ENCODE measurements around the gene CADM1. TPM values are rescaled to one million over a fixed set of nuclear protein-coding genes. Genes with fewer than 3 reads are reported as not detected.

Gene CADM1
- polyA plus RNA-seq, 1 experiment: 31.8 TPM

DNA sequence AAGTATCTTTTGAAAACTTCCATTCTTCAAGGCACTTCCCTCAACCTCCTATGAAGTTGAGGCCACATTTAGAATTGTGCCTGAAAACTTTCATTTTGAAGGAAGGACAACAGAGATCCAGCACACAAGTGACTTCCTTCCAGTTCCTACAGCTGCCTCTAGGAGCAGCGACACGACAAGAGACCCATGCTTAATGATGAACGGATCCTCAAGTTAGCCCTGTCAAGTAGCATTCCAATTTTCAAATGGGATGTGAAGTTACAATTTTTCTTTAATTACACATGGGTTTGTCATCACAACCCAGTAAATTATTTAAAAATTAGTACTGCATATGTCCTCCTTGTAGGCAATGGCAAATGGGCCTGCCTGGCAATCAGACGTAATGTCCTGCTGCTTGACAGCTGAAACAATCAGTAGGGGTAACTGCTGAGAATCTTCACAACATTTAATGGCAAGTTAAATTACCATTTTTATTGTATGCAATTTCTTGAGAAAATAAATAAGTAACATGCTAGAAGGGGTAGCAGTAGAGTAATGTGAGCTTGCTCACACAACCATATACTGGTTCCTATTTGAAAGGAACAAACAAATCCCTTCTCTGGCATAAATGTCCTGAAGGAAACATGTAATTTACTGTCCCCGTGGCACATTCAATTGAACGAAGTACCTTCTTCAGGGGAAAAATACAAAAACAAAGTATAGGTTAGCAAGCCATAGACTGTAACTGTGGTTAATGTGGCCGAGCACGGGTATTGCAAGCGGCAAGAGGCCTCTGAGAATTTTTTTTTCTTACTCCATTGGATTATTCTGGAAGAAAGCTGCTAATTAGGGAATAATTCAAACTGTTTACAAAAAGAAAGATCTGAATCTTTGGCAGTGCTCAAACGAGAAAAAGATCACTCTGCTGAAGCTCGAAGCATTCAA lies 288.3 kb downstream of the CADM1 start:
- Histone ChIP-seq H3K4me3 (ENCODE audit: low read depth, low read length) (no peak overlapping the region), H3K36me3 (ENCODE audit: control insufficient read depth, insufficient read depth, low read length) (no peaks in the 10 kb centered on the region), H3K27me3 (ENCODE audit: control insufficient read depth, insufficient read depth, low read length) (no peaks in the 10 kb centered on the region)
- ChIA-PET POLR2A (no interaction called here), CTCF (interaction anchor here (0.9 to 1.3 kb wide), 3 partner anchors 11 to 37 kb away, joined by 3 to 4 read pairs (median 3); no protein-coding TSS in a partner anchor)
- no peak for DNase-seq (ENCODE audit: low read depth)
- TF ChIP-seq, protein P1, sequence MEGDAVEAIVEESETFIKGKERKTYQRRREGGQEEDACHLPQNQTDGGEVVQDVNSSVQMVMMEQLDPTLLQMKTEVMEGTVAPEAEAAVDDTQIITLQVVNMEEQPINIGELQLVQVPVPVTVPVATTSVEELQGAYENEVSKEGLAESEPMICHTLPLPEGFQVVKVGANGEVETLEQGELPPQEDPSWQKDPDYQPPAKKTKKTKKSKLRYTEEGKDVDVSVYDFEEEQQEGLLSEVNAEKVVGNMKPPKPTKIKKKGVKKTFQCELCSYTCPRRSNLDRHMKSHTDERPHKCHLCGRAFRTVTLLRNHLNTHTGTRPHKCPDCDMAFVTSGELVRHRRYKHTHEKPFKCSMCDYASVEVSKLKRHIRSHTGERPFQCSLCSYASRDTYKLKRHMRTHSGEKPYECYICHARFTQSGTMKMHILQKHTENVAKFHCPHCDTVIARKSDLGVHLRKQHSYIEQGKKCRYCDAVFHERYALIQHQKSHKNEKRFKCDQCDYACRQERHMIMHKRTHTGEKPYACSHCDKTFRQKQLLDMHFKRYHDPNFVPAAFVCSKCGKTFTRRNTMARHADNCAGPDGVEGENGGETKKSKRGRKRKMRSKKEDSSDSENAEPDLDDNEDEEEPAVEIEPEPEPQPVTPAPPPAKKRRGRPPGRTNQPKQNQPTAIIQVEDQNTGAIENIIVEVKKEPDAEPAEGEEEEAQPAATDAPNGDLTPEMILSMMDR (IDR thresholded peaks at IDR 0.05; ENCODE audit: insufficient read depth, low read depth, low read length): peak; percentile 27; the same call in 1 of the 2 replicates

DNA sequence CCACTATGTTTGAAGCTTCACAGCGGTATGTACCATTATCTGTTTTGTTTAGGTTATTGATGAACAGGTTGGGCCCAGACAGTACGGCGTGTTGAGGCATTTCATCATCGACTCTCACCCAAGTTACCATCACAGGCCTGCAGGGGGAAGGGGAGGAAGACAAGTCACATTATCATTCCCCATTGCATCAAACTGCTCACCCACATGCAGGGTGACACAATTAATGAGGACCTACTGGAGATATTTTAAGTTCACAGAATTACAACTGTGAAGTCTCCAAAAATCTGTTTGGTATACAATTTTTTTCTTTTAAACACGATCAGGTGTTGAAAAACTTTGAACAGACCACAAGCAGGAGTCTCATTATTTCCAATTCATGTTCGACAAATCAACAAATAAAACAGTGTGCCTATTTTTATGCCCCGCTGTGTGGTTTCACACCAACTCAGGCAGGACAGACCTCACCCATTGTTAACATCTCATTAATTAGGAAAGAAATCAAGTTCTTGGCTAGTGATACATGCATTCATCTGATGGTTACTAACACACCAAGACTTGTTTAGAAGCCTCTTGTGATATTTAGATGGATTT lies 289.5 kb downstream of the CADM1 start:
- TF ChIP-seq, protein P1 (IDR thresholded peaks at IDR 0.05; ENCODE audit: insufficient read depth, low read depth, low read length): no peak
- POLR2A ChIA-PET: no interaction called here

DNA sequence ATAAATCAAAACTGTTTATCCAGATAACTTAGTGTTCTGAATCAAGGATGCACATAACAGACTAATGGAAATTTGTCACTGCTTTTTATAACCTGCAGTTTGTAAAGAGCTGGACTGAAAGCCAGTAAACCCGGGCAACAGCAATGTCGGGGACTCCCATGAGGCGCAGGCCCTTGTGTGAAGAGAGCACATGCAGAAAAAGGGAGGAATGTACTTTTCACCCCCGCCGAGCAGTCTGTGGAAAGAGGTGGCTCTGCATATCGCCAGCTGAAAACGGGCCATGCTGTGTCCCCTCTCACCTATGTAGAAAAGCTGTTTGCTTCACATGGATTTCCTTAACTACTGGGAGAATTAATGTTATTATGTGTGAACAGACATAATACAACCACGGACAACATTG lies 291.2 kb downstream of the CADM1 start:
- Histone ChIP-seq H3K36me3 (ENCODE audit: control insufficient read depth, insufficient read depth, low read length) (no peaks in the 10 kb centered on the region), H3K4me3 (ENCODE audit: low read depth, low read length) (no peak overlapping the region), H3K27me3 (ENCODE audit: control insufficient read depth, insufficient read depth, low read length) (no peaks in the 10 kb centered on the region)
- TF ChIP-seq, protein P1 (IDR thresholded peaks at IDR 0.05; ENCODE audit: insufficient read depth, low read depth, low read length): no peak
- no peak for DNase-seq (ENCODE audit: low read depth)
- CTCF ChIA-PET: no interaction called here
- POLR2A ChIA-PET: no interaction called here

More for the DNA sequence above, 289.5 kb downstream of the CADM1 start:
- H3K27me3 ChIP-seq (ENCODE audit: control insufficient read depth, insufficient read depth, low read length): no peaks in the 10 kb centered on the region
- H3K4me3 ChIP-seq (ENCODE audit: low read depth, low read length): no peak overlapping the region
- CTCF ChIA-PET: interaction anchor here (1.0 to 1.3 kb wide), 3 partner anchors 12 to 38 kb away, joined by 3 to 4 read pairs (median 3); no protein-coding TSS in a partner anchor
- H3K36me3 ChIP-seq (ENCODE audit: control insufficient read depth, insufficient read depth, low read length): no peaks in the 10 kb centered on the region
- no peak for DNase-seq (ENCODE audit: low read depth)

DNA sequence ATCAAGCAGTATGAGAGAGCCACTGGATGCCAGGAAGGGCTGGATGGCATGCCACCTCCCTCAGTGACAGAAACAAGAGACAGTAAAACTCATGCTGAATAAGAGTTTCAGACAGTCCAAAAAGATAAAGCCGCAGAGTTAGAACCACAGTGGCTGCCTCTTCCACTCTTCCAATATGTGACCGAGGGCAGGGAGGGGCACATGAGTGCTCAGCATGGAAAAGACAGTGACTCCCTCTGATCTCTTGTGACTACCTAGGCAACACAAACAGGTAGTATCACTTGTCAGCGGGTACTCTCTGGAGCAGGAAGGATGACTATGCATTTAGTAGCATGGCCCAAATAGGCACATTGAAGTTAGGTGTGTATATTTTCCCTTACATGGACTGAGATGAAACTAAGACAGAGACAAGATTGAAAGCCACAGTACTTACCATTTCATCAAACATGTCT lies 295.4 kb downstream of the CADM1 start:
- POLR2A ChIA-PET: no interaction called here
- no peak for DNase-seq (ENCODE audit: low read depth)
- CTCF ChIA-PET: interaction anchor here (1.5 kb wide), 1 partner anchor 10 kb away, joined by 5 read pairs; no protein-coding TSS in a partner anchor
- Histone ChIP-seq H3K27me3 (ENCODE audit: control insufficient read depth, insufficient read depth, low read length) (no peaks in the 10 kb centered on the region), H3K36me3 (ENCODE audit: control insufficient read depth, insufficient read depth, low read length) (no peaks in the 10 kb centered on the region), H3K4me3 (ENCODE audit: low read depth, low read length) (no peak overlapping the region)
- TF ChIP-seq, protein P1 (IDR thresholded peaks at IDR 0.05; ENCODE audit: insufficient read depth, low read depth, low read length): no peak

DNA sequence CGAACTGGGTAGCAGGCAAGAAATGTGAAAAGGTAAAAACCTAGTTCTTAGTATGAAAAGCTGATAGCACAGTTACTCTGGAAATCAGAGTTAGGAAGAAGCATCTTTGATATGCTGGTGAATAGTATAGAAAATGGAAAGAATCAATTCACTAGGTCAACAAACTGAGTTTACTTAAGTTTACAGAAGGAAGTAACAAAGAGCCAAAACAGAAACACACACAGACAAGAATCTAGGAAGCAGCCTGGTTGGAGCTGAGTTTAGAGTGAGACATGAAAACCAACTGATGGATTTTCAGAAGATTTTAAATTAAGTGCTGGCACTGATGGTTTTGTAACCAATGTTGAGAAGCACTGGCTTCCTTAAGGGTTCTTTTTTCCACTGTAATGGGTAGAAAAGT lies 296.3 kb downstream of the CADM1 start:
- Histone ChIP-seq H3K4me3 (ENCODE audit: low read depth, low read length) (no peak overlapping the region), H3K27me3 (ENCODE audit: control insufficient read depth, insufficient read depth, low read length) (no peaks in the 10 kb centered on the region), H3K36me3 (ENCODE audit: control insufficient read depth, insufficient read depth, low read length) (no peaks in the 10 kb centered on the region)
- no peak for DNase-seq (ENCODE audit: low read depth)
- ChIA-PET CTCF (interaction anchor here (1.5 kb wide), 1 partner anchor 11 kb away, joined by 5 read pairs; no protein-coding TSS in a partner anchor), POLR2A (no interaction called here)
- TF ChIP-seq, protein P1 (IDR thresholded peaks at IDR 0.05; ENCODE audit: insufficient read depth, low read depth, low read length): no peak

Measured in BJ (cell line).